NCI-H2107 (cell line): ENCODE data around the gene BICC1.

Experiments
- DNase-seq: peaks from one replicate; lab custom pipeline; 2025; lab: John Stamatoyannopoulos, UW

The BICC1 gene

GRCh38 chr10:58599927-58600553, 87.4 kb downstream of the BICC1 start:
- DNase-seq = no peak

GRCh38 chr10:58608351-58608750, 95.7 kb downstream of the BICC1 start:
- DNase-seq = no peak

- DNase-seq = no peak
Observed at GRCh38 chr10:58608826-58609531, 96.3 kb downstream of the BICC1 start.

- DNase-seq = no peak
Observed at GRCh38 chr10:58609532-58610150, 97.0 kb downstream of the BICC1 start.

- no peak for DNase-seq
Observed at GRCh38 chr10:58615237-58615935, 102.7 kb downstream of the BICC1 start.

GRCh38 chr10:58618158-58618676, 105.5 kb downstream of the BICC1 start:
- DNase-seq = no peak

- no peak for DNase-seq
Observed at GRCh38 chr10:58621379-58622077, 108.9 kb downstream of the BICC1 start.

GRCh38 chr10:58622246-58622645, 109.6 kb downstream of the BICC1 start:
- no peak for DNase-seq

GRCh38 chr10:58625070-58625469, 112.4 kb downstream of the BICC1 start:
- no peak for DNase-seq

- no peak for DNase-seq
Observed at GRCh38 chr10:58627392-58627791, 114.7 kb downstream of the BICC1 start.

GRCh38 chr10:58631715-58632114, 119.0 kb downstream of the BICC1 start:
- no peak for DNase-seq

GRCh38 chr10:58632216-58632615, 119.5 kb downstream of the BICC1 start:
- no peak for DNase-seq

- no peak for DNase-seq
Observed at GRCh38 chr10:58637352-58637751, 124.7 kb downstream of the BICC1 start.

GRCh38 chr10:58638388-58638787, 125.7 kb downstream of the BICC1 start:
- DNase-seq = no peak

- DNase-seq = no peak
Observed at GRCh38 chr10:58641095-58641531, 128.4 kb downstream of the BICC1 start.

GRCh38 chr10:58641708-58642107, 129.0 kb downstream of the BICC1 start:
- DNase-seq = no peak

- no peak for DNase-seq
Observed at GRCh38 chr10:58642283-58642682, 129.6 kb downstream of the BICC1 start.

- DNase-seq = no peak
Observed at GRCh38 chr10:58642916-58643428, 130.3 kb downstream of the BICC1 start.

- no peak for DNase-seq
Observed at GRCh38 chr10:58644311-58644710, 131.6 kb downstream of the BICC1 start.

GRCh38 chr10:58645416-58646146, 132.9 kb downstream of the BICC1 start:
- no peak for DNase-seq
